IMR-90 (cell line): ENCODE measurements around the gene KCNAB2.

Source experiments
- BHLHE40 ChIP-seq: fragments of 150-350 bp; IDR thresholded peaks from 2 replicates; pipeline ENCODE4 v1.6.1; 2016; ENCODE audit warnings: mild to moderate bottlenecking, low read depth, low read length
- MAFK ChIP-seq: IDR thresholded peaks from 2 replicates; pipeline ENCODE4 v1.6.1; 2012; ENCODE audit warnings: low read depth, low read length, improper control_type of control experiment
- MAZ ChIP-seq: IDR thresholded peaks from 2 replicates; pipeline ENCODE4 v1.6.1; 2012; ENCODE audit warnings: low read depth, mild to moderate bottlenecking, low read length, improper control_type of control experiment, moderate library complexity, borderline replicate concordance
- MXI1 ChIP-seq: IDR thresholded peaks from 2 replicates; pipeline ENCODE4 v1.6.1; 2012; ENCODE audit warnings: low read depth, mild to moderate bottlenecking, low read length, moderate library complexity, borderline replicate concordance
- NFE2L2 ChIP-seq: fragments of 150-350 bp; IDR thresholded peaks from 2 replicates; pipeline ENCODE4 v1.6.1; 2016; ENCODE audit warnings: low read depth, mild to moderate bottlenecking, low read length
- POLR2A ChIP-seq: IDR thresholded peaks from 2 replicates; pipeline ENCODE4 v1.6.1; 2012; ENCODE audit warnings: mild to moderate bottlenecking, low read depth, low read length
- RAD21 ChIP-seq: IDR thresholded peaks from 2 replicates; pipeline ENCODE4 v1.6.1; 2012; ENCODE audit warnings: low read length, improper control_type of control experiment
- RFX5 ChIP-seq: IDR thresholded peaks from 2 replicates; pipeline ENCODE4 v1.8.0; 2012; ENCODE audit warnings: low read depth, mild to moderate bottlenecking, low read length, moderate library complexity
- TF ChIP-seq, protein P1 (sequence below): conservative IDR thresholded peaks from 2 replicates; pipeline ENCODE4 v1.5.1; 2012; ENCODE audit warnings: mild to moderate bottlenecking, low read depth, low read length, improper control_type of control experiment

- TF ChIP-seq, protein P1, sequence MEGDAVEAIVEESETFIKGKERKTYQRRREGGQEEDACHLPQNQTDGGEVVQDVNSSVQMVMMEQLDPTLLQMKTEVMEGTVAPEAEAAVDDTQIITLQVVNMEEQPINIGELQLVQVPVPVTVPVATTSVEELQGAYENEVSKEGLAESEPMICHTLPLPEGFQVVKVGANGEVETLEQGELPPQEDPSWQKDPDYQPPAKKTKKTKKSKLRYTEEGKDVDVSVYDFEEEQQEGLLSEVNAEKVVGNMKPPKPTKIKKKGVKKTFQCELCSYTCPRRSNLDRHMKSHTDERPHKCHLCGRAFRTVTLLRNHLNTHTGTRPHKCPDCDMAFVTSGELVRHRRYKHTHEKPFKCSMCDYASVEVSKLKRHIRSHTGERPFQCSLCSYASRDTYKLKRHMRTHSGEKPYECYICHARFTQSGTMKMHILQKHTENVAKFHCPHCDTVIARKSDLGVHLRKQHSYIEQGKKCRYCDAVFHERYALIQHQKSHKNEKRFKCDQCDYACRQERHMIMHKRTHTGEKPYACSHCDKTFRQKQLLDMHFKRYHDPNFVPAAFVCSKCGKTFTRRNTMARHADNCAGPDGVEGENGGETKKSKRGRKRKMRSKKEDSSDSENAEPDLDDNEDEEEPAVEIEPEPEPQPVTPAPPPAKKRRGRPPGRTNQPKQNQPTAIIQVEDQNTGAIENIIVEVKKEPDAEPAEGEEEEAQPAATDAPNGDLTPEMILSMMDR: no peak
- TF ChIP-seq POLR2A (no peak), RAD21 (no peak), NFE2L2 (no peak), MAZ (no peak), MAFK (no peak), RFX5 (no peak), BHLHE40 (no peak), MXI1 (no peak)
These were observed 80.3 kb downstream of the KCNAB2 start for GRCh38 chr1:6126028-6126427.
